ENCODE results near the gene CCDC63.
"Not testable (repeated sequence)": the region's sequence is repeated elsewhere in the genome, so short reads cannot be mapped to it uniquely, and the experiment has no call there.

CCDC63 gene

DNA sequence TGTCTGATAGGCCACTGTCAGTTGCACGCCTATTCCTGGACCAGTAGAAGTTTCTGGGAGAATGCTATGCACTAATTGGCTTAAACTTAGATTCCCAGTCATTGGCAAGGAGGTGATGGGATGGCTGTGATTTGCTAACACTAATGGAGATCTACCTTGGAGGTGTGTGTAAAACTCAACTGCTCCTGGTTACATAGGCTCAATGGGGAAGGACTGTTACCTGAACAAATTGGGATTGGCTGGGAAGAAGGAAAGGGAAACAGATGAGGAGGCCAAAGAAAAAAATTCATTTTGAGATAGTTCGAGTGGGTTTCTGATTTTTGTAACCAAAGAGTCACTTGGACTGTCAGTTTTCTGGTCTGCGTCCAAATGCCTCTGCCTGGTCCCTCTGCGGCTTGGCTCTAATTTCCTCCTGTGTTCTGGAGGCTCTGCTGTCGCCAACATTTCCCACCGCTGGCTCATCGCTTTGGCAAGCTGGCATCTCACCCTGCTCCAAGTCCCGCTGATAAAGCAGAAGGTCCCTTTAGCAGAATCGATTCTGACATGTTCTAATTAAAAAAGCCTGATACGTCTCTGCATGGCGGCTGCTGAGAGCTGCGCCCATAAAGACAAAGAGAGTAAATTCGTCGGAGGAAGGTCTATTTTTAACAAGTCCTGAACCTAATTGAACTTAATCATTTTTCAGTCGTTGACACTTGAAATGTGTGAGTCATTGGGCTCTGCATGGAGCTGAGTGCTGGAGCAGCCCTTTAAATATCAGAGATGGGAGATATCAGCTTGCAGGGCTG, 2.0 kb upstream of the CCDC63 start:
- no peak for DNase-seq

DNA sequence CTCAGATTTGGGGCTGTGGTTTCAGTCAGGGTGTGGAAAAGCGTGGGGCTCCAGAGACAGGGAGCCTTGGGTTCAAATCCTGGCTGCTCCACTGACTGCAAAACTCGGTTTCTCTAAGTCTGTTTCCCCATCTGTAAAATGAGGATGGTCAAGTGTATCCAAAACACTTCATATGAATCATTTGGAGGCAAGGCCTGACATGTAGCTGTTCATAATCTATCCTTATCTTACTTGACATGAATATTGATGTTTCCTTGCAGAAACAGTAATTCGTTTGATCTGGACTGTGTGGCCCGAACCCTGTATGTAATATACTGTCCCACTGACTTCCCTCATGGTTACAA, 1.5 kb upstream of the CCDC63 start:
- no peak for DNase-seq

DNA sequence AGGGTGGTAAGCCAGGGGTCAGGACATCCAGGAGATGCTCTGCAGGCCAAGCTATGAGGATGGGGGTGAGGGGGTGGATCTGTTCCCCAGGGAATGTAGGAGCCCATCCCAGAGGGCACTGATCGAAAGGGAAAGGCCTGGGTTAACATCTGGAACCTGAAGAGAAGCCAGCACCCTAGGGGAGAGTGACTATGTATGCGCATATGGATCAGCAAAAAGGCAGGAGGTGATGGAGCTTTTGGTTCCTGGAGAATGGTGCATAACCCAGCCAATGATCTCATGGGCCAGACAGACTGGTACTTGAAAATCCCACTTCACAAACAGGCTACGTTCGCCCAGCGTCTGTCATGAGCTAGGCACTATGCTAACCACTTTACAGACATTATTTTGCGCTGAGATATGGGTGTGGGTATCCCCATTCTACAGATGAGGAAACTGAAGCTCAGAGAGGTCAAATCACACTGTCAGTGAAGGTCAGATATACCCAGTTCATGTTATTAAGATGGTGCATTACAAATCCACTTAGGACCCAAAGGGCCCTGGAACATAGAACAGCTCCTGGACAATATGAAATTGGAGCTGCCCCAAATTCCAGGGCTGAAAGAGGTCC, 1.6 kb downstream of the CCDC63 start:
- DNase-seq: no peak

DNA sequence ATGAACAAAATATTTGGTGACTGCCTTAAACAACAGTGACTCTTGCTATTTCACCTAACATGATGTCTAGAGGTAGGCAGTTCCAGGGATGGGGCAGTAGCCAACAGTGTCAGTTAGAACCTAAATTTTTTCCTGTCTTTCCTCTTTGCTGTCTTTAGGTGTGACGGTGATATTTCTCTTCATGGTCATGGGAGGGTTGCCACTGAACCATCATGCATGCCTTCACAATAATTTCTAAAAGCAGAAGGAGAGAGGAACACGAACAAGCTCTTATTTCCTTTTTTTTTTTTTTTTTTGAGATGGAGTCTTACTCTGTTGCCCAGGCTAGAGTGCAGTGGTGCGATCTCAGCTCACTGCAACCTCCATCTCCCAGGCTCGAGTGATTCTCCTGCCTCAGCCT, 2.4 kb downstream of the CCDC63 start:
- DNase-seq: no peak

DNA sequence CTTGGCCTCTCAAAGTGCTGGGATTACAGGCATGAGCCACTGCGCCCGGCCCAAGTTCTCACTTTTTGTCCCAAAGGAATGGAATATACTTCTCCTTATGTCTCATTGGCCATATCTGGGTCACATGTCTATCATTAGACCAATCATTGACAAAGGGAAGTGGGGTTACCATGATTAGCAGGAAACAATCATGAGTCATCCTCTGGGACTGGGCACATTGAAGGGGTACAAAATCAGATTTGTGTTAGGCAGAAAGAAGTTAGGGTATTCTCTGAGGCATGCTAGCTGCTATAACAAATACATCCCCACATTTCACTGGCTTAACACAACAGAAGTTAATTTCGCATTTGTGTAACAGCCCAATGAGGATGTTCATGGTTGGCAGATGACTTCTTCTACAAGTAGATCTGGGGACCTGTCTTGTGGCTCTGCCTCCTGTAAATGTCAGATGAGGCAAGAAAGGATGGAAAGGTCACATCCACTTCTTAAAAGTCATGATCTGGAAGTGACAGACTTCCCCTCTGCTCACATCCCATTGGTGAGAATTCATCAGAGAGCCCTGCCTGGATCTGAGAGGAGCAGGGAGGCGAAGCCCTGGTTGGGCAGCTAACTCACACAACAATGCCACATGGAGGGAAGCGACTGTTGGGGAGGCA, 3.1 kb downstream of the CCDC63 start:
- DNase-seq: no peak

DNA sequence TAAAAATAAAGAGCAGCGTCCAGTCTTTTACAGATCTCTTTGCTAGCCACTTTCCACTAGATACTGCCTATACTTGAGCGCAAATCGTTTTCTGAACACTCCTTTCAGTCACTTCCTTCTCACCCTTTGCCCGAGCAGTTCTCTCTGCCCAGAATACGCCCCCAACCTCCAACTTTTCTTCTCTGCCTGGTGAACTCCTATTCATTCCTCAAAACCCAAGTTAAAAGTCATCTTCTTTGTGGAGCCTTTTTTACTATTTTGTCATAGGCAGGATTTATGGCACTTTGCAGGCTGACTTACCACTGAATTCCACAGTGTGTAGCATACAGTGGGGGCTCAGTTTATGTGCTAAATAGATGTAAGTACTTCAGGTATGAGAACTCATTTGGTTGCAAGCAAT, 4.0 kb downstream of the CCDC63 start:
- no peak for DNase-seq

DNA sequence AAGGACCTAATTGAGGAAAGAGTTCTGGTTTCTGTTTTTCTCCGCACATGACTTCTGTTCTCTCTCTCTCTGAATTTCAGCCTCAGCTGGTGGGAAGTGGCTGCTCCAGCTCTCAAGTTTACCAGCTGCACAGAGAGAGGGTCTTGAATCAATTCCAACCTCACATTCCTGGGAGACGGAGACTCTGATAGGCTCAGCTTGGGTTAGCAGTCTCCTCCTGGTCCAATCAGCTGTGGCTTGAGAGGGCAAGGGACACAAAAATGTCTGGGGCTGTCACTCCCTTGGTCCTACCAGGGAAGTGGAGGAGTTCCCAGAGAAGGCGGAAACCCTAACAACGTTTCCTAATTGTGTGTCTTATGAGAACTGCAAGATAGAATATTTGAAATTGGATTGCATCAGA, 7.0 kb downstream of the CCDC63 start:
- no peak for DNase-seq

DNA sequence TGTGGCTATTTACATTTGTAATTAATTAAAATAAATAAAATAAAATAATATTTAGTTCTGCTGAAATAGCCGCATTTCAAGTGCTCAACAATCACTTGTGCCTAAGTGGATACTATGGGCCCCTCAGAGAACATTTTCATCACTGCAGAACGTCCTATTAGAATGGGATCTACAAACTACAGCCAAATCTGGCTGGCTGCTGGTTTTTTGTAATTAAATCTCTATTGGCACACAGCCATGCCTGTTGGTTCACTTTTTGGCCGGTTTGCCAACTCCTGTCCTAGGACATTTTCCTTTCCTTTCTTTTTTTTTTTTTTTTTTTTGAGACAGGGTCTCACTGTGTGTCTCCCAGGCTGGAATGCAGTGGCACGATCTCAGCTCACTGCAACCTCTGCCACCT, 9.8 kb downstream of the CCDC63 start:
- no peak for DNase-seq

DNA sequence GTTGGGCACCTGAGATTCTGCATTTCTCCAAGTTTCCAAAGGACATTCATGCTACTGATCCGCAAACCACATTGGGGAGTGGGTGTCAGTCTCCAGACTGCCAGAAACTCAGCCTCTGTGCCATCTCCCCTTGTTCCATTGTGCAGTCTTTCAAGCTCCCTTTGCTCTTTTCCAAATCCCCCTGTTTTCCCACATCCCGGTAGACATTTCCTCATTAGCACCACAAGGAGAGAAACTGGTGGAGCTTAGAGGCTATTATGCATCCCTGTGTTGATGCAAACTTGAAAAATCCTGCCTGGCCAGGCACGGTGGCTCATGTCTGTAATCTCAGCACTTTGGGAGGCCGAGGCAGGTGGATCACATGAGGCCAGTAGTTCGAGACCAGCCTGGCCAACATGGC, 10.7 kb downstream of the CCDC63 start:
- DNase-seq: no peak

DNA sequence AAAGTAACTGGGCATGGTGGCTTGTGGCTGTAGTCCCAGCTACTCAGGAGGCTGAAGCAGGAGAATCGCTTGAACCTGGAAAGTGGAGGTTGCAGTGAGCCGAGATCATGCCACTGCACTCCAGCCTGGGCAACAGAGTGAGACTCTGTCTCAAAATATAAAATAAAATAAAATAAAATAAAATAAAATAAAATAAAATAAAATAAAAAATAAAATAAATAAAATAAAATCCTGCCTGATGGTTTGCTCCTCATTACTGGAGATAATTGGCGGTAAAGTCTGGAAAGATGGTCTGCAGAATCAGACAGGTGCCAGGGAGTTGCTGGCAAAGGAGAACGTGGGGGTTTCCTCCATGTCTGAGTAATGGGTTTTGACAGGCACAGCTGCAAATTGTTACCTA, 11.2 kb downstream of the CCDC63 start:
- DNase-seq: not testable (repeated sequence)

DNA sequence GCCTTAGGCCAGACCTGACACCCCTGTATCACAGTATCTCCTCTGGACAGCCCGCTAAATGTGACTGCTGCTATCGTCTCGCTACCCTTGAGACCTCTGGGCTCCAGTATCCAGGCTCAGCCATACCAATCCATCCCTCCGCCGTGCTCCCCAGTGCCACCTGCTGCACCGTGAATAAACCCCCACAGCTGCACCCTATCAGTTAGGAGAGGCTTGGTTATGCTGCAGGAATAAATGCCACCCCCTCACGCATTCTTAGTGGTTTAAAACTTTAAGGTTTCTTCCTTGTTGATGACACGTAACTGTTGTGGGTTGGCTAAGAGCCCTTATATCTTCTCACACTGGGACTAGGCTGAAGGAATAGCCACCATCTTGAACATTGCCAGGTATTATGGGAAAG, 12.1 kb downstream of the CCDC63 start:
- DNase-seq: no peak

DNA sequence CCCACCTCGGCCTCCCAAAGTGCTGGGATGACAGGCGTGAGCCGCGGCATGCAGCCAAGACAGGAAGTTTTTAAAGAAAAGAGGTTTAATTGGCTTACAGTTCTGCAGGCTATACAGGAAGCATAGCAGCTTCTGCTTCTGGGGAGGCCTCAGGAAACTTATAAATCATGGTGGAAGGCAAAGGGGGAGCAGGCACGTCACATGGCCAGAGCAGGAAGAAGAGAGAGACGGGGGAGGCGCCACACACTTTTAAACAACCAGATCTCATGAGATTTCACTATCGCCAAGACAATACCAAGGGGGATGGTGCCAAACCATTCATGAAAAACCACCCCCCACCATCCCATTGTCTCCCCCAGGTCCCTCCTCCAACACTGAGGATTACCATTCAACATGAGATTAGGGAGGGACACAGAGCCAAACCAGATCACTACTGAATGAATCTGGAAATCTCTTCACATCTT, 14.1 kb downstream of the CCDC63 start:
- no peak for DNase-seq

DNA sequence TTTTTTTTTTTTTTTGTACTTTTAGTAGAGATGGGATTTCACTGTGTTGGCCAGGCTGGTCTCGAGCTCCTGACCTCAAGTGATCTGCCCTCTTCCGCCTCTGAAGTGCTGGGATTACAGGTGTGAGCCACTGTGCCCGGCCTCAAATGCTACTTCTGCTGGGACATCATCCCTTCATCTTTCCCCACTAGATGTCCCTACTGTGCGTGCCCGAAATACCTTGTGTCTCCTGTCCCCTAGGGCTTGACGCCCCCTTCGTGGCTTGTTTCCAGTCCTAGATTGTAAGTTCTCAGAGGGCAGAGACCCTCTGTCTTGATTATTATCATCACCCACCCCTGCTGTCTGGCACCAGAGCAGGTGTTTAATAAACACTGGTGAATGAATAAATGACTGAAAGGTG, 14.9 kb downstream of the CCDC63 start:
- peak; percentile 63 for DNase-seq

DNA sequence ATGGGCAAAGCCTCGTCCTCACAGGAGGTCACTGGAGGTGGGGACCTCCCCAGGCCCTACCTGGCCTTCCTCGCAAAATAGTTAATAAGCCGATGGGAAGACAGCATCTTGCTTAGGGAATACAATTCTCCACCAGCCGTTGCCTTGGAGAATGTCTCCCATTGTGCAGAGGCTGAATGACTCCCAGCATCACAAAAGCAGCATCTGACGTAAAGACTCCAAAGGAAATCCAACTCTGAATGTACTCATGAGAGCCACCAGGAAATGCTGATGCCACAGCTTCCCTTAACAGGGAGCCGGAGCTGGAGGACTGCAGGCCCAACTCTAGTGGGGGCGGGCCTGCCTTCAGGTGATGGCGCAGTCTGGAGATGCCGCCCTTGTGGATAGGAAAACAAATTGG, 15.5 kb downstream of the CCDC63 start:
- DNase-seq: no peak

DNA sequence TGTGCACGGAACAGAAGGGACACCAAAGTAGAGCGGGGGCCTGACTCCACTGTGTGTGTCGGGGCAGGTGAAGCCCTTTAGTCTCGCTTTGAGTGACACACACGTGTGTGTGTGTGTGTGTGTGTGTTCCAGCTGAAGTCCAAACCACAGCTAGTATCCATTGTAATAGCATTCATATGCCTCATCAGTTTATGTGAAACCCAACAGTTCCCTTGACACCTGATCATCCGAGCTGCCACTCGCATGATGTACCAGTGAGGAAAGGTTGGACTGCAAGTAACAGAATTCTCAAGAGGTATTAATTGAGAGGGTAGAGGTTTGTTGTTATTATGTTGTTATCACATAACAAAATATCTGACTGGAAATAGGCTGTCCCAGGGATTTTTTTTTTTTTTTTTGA, 16.4 kb downstream of the CCDC63 start:
- DNase-seq: no peak

DNA sequence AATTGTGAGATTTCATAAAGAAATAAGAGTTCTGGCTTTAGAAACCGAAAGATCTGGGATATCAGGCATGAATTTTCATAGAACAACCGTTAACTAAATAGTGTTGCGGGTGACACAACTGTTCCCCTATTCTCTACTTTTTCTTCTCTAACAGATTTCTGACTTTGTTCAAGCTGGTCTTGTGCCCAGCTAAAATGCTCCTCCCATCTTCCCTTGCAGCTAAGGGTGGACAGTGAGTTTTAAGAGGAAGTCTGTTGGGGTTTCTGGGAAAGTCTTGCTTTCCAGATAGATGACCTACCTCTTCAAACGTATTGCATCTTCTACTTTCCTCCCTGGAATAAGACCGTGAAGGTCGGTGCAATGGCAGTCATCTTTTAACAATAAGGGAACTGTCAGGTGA, 18.7 kb downstream of the CCDC63 start:
- DNase-seq: no peak

DNA sequence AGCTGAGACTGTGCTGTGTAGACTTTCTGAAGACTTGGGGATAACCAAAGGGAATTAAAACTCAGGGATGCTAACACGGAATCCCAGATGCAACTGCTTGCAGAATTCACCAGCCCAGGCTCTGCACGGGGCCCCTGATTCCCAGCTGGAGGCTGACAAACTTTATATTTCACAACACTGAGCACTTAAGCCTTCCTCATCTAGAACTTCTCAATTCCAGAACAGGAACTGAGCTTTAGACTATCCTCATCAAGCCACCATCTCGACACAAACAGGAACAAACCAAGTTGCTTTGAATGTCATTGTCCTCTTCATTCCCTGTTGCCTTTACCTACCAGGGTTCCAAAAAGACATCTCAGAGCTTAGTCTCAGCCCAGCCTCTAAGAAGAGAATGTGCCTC, 22.2 kb downstream of the CCDC63 start:
- no peak for DNase-seq

DNA sequence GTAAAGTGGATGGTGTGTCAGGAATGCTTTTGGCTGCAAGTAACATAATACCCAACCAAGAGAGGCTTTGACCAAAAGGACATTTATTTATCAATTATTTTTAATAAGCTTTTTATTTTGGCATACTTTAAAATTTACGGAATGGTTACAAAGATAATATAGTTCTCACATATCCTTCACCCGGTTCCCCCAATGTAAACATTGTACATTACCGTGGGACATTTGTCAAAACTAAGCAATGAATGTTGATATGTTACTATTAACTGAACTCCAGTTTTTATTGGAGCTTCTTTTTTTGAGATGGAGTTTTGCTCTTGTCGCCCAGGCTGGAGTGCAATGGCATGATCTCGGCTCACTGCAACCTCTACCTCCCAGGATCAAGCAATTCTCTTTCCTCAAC, 23.0 kb downstream of the CCDC63 start:
- no peak for DNase-seq

DNA sequence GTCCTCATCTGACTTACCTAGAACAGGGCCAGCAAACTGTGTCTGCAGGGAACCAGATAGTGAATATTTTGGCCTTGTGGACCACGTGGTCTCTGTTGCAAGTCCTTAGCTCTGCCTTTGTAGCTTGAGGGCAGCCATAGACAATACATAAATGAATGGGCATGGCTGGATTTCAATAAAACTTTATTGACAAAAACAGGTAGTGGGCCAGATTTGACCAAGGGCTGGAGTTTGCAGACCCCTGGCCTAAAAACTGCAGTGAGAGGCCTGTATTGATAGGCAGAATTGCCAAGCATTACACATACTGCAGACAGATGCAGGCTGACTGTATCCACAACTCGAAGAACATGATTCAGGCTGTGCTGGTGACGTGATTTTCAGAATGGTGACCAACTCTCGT, 25.3 kb downstream of the CCDC63 start:
- DNase-seq: no peak

DNA sequence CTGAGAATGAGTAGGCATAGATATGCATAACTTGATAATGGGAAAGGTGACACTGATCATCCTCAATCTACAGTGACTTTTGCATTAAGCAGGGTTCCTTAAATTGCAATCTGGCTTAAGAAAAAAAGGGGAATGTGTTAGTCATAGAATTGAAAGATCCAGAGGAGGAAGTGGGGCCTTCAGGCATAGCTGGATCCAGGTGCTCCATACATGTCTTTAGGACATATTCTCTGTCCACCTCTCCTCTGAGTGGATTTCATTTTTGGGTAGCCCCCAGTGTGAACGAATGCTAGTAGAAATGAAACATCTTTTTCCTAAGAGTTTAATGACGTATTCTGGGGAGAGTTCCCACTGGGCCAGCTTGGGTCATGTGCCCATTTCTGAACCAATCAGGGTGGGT, 27.6 kb downstream of the CCDC63 start:
- DNase-seq: no peak

DNA sequence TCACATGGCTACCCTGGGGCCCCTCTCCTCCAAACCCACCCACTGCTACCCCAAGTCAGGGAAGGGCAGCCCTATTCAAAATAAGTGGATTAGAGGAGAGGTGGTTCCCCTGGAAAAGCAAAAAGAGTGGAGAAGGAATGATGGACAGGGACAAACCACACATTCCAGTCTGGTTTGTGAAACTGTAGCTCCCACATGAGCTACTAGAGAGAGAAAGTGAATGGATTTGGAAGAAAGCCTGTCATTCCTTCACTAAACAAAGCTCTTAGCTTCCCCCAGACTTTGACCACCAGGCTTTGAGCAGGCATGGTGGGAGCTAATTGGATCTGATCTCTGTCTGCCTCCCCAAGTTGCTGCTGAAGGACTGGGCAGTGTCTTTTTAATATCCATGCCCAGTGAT, 28.0 kb downstream of the CCDC63 start:
- no peak for DNase-seq

DNA sequence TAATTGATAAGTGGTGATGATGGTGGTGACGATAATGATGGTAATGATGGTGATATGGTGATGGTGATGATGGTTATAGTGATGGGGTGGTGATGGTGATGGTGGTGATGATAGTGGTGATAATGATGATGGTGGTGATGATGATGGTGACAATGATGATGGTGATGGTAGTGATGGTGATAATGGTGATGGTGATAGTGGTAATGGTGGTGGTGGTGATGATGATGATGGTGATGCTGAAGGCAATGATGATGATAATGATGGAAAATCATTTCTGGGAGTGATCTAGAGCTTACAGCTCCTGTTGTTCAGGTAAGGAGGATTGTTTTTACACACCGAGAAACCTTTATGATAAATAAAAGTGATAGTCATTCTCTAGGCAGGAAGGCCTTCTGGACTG, 33.9 kb downstream of the CCDC63 start:
- DNase-seq: no peak

DNA sequence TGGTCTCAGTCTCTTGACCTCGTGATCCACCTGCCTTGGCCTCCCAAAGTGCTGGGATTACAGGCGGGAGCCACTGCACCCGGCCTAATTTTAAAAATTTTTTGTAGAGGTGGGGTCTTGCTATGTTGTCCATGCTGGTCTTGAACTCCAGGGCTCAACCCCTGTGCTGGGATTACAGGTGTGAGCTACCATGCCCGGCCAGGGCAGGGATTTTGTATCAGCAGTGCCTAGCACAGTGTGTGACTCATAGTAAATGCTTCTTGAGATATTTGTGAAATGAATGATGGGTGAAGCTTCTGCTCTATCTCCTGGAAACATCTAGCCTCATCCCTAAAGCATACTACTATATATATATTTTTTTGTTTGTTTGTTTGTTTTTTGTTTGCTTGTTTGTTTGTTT, 36.5 kb downstream of the CCDC63 start:
- DNase-seq: no peak

DNA sequence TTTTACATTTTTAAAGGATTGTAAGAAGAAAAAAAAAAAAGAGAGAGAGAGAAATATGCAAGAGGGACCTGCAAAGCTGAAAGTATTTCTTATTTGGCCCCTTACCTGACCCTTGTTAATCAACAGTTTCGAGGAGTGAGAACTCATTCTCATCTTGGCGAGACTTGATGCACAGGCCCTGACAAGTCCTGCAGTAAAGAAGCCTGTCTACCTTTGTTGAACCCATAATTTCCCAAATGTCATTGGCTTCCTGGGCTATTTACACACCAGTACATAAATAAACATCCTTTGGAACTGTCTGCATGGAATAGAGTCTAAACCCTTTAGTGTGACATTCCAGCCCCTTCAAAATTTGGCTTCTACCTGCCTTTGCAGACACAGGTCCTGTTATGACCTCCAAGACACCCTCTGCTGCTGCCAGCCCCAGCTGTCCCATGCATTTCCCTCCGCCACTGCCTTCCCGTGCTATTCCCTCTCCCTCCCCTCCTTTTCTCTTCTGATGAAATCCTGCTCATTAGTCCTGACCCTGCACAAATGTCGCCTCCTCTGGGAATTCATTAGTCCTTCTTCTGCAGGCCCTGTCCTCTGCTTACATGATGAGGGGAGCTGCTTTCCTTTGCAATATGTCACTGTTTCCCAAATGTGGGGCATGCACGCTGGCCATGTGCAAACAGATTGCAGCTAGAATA, 38.5 kb downstream of the CCDC63 start:
- DNase-seq: no peak

Measured in 8988T (cell line).